Immature natural killer cell (primary cell): ENCODE results near the gene UBASH3A. TPM values are rescaled to one million over a fixed set of nuclear protein-coding genes. Genes with fewer than 3 reads are reported as not detected.

Experiments
- DNase-seq, 3 donors: peaks; one replicate each; pipeline ENCODE4 v3.0.0; 2022; ENCODE audit warnings: mixed read lengths in 1 of 3
- H3K27ac Mint-ChIP-seq, 6 donors: one replicate each; pipeline ENCODE4 v1.8.0; 2020; ENCODE audit warnings: mixed read lengths in 6 of 6, mild to moderate bottlenecking in 5 of 6, inconsistent platforms in 4 of 6, moderate library complexity in 3 of 6
- H3K27me3 Mint-ChIP-seq, 3 donors: one replicate each; pipeline ENCODE4 v1.8.0; 2020 to 2021; ENCODE audit warnings: low read depth in 3 of 3, mild to moderate bottlenecking in 3 of 3, mixed read lengths in 3 of 3, moderate library complexity in 3 of 3, inconsistent platforms in 1 of 3
- H3K36me3 Mint-ChIP-seq, 3 donors: one replicate each; pipeline ENCODE4 v1.8.0; 2020; ENCODE audit warnings: mixed read lengths in 3 of 3, inconsistent platforms in 2 of 3, mild to moderate bottlenecking in 2 of 3
- H3K4me1 Mint-ChIP-seq, 2 donors: one replicate each; pipeline ENCODE4 v1.8.0; 2020; ENCODE audit warnings: inconsistent platforms in 2 of 2, mild to moderate bottlenecking in 2 of 2, mixed read lengths in 2 of 2, moderate library complexity in 1 of 2
- H3K4me3 Mint-ChIP-seq, 5 donors: one replicate each; pipeline ENCODE4 v1.8.0; 2020; ENCODE audit warnings: mild to moderate bottlenecking in 5 of 5, mixed read lengths in 5 of 5, inconsistent platforms in 3 of 5, moderate library complexity in 3 of 5
- H3K9me3 Mint-ChIP-seq, 6 donors: one replicate each; pipeline ENCODE4 v1.8.0; 2020; ENCODE audit warnings: mild to moderate bottlenecking in 6 of 6, mixed read lengths in 6 of 6, inconsistent platforms in 4 of 6, moderate library complexity in 3 of 6
- polyA plus RNA-seq, 3 donors: library from polyadenylated mRNA; unstranded; fragments of 300-500 nt; fragmentation: Illumina TruSeq; gene quantifications; one replicate each; pipeline ENCODE4 v1.2.3, GENCODE V29; 2021

Gene UBASH3A
- polyA plus RNA-seq, 3 donors from 2014 or later = 0.38 to 0.58 TPM; not detected in 1

DNA sequence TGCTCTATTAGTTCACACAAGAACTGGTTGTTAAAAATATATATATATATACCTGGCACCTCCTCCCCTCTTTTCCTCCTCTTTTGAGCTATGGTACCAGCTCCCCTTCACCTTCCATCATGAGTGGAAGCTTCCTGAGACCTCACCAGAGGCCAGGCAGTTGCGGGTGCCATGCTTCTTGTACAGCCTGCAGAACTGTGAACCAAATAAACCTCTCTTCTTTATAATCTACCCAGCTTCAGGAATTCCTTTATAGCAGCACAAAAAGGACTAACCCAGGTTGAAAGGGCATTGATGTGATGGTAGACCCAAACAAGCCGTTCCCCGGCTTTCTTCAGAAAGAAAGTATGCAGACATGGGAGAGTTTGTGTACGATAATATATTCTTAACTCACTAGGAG, 77.5 kb downstream of the UBASH3A start:
- no peak for DNase-seq
- H3K4me3 Mint-ChIP-seq = no peak overlapping the region
- no peaks in the 10 kb centered on the region for H3K4me1 Mint-ChIP-seq
- H3K9me3 Mint-ChIP-seq = no peaks in the 10 kb centered on the region
- H3K27ac Mint-ChIP-seq = no peak overlapping the region
- H3K36me3 Mint-ChIP-seq = no peaks in the 10 kb centered on the region
- H3K27me3 Mint-ChIP-seq = peaks cover 2 to 3% (median 2%) of the 10 kb centered on the region in 3 donors

DNA sequence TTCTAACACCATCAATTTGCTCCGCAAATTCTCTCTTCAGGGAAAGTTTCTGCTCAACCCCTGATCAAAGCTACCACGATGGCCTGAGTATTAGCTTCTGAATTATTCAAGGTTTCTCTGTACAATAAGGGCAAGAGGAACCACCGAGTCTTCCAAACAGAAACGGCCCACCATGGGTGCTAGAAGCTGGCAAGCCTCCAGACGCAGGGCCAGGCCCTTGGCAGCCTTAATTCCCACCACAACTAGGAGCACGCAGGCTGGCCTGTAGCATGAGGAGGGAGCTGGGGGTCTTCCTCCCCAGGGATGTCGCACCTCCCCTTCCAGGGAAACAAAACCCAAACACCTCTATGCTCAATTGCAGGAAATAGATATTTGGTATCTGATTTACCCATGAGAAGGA, 81.3 kb downstream of the UBASH3A start:
- no peaks in the 10 kb centered on the region for H3K36me3 Mint-ChIP-seq
- H3K27ac Mint-ChIP-seq = no peak overlapping the region
- H3K4me1 Mint-ChIP-seq = no peaks in the 10 kb centered on the region
- H3K9me3 Mint-ChIP-seq = no peaks in the 10 kb centered on the region
- H3K27me3 Mint-ChIP-seq = peaks cover 3 to 5% (median 4%) of the 10 kb centered on the region in 3 donors
- no peak overlapping the region for H3K4me3 Mint-ChIP-seq
- no peak for DNase-seq

DNA sequence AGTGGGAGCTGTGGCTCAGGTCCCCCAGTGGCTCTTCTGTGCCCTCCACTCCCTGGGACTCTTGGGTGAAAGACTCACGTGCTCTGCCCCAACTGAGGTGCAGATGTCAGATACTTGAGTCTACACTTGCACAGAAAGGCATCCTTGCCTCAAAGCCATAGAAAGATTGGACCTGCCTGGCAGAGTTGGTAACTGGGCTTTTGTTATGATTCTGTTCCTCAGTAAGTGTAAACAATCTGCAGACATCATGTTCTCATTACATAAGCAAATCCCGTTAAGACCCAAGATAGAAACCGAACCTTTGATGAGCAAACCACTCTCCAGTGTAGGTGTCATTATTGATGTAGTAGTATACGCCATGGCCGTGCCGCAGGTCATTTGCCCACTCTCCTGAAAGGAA, 82.4 kb downstream of the UBASH3A start:
- H3K27ac Mint-ChIP-seq = no peak overlapping the region
- no peak overlapping the region for H3K4me3 Mint-ChIP-seq
- no peak for DNase-seq

DNA sequence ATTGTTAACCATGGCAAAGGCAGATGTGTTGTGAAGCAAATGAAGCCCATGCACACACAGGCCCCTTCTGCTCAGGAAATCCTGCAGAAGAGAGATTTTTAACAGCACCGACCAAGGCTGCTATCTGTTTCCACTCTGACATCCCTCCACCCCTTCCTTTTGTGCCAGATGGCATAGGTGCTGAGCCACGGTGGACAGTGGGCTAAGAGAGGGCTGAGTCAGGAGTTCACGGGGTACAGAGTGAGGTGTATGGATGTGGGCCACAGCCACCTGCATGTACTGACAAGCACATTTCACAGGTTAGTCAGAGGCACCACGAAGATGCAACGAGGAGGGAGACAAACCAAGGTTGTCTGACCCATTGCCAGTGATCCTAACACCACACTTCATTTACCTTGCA, 82.8 kb downstream of the UBASH3A start:
- H3K4me1 Mint-ChIP-seq = no peaks in the 10 kb centered on the region
- no peak overlapping the region for H3K27ac Mint-ChIP-seq
- H3K36me3 Mint-ChIP-seq = no peaks in the 10 kb centered on the region
- H3K9me3 Mint-ChIP-seq = no peaks in the 10 kb centered on the region
- H3K27me3 Mint-ChIP-seq = peaks cover 2 to 5% (median 4%) of the 10 kb centered on the region in 3 donors
- H3K4me3 Mint-ChIP-seq = no peak overlapping the region
- DNase-seq = no peak

More for the DNA sequence above, 82.4 kb downstream of the UBASH3A start:
- Mint-ChIP-seq H3K36me3 (no peaks in the 10 kb centered on the region), H3K9me3 (no peaks in the 10 kb centered on the region), H3K27me3 (peaks cover 2 to 5% (median 4%) of the 10 kb centered on the region in 3 donors), H3K4me1 (no peaks in the 10 kb centered on the region)

DNA sequence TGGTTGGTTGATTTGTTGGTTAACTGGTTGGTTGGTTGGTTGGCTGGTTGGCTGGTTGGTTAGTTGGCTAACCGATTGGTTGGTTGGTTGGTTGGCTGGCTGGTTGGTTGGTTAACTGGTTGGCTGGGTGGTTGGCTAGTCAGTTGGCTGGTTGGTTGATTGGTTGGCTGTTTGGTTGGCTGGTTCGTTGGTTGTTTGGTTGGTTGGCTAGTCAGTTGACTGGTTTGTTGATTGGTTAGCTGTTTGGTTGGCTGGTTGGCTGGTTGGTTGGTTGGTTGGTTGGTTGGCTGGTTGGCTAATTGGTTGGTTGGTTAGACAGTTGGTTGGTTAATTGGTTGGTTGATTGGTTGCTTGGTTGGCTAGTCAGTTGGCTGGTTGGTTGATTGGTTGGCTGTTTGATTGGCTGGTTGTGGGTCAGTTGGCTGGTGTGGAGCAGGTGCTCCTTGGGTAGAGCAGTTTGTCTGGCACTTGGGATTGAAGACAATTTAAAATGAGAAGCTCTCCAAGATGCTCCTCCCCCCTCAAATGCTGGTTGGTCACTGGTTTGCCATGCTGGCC, 85.4 kb downstream of the UBASH3A start:
- Mint-ChIP-seq H3K4me3 (no peak overlapping the region), H3K27me3 (peaks cover 2 to 5% (median 2%) of the 10 kb centered on the region in 3 donors), H3K4me1 (no peaks in the 10 kb centered on the region), H3K36me3 (no peaks in the 10 kb centered on the region), H3K27ac (no peak overlapping the region), H3K9me3 (no peaks in the 10 kb centered on the region)
- no peak for DNase-seq

DNA sequence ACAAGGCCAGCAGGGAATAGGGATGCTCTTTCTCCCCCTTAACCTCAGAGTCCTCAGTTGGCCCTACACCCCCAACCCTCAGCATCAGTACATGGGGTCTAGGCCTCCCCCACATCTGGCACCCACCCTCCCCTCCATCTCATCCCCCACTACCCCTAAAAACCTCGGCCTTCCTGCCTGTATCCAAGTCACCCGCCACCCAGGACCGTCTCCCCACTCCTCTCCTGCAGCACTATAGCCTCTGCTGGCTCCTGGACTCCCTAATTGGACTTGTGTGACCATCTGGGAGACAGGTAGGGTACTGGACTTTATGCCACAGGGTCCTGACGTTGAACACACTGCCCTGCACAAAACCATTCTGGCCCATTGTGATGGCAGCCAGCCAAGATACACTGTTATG, 86.3 kb downstream of the UBASH3A start:
- Mint-ChIP-seq H3K4me1 (no peaks in the 10 kb centered on the region), H3K27ac (no peak overlapping the region), H3K27me3 (peaks cover 2 to 5% (median 2%) of the 10 kb centered on the region in 3 donors), H3K36me3 (no peaks in the 10 kb centered on the region), H3K9me3 (no peaks in the 10 kb centered on the region), H3K4me3 (no peak overlapping the region)
- DNase-seq = no peak

DNA sequence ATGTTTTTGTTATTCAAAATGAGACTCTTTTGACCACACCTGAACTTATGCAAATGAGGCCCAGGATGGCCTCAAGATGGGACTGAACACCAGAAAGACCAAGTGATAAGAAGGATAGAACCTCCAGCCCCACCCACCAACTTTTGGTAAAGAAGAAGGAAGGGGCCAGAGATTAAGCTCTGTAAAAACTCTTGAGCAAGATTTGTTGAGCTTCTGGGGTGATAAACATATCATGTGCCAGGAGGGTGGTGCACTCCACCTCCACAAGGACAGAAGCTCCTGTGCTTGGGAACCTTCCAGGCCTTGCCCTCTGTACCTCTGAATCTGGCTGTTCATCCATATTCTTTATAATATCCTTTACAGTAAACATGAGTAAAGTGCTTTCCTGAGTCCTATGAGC, 87.0 kb downstream of the UBASH3A start:
- Mint-ChIP-seq H3K9me3 (no peaks in the 10 kb centered on the region), H3K4me1 (peaks cover 3 to 4% of the 10 kb centered on the region in 2 donors), H3K4me3 (no peak overlapping the region), H3K27ac (no peak overlapping the region), H3K27me3 (peaks cover 4 to 5% (median 5%) of the 10 kb centered on the region in 3 donors), H3K36me3 (no peaks in the 10 kb centered on the region)
- no peak for DNase-seq

DNA sequence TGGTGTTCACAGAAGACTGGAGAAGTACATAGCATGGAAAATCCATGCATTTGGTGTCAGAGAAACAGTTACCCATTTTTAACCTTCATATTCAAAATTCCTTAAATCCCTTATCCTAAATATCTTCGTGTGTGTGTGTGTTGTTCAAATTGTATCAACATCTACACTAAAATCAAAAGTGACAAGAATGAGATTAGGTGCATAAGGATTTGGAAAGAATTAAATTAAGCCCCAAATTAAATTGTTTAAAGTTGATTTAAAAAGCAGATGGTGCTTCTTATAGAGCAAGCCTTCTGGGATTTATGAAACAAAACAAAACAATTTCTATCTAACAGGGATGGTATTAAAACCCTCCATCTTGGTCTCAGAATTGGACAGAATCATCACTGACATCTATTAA, 87.6 kb downstream of the UBASH3A start:
- no peaks in the 10 kb centered on the region for H3K9me3 Mint-ChIP-seq

DNA sequence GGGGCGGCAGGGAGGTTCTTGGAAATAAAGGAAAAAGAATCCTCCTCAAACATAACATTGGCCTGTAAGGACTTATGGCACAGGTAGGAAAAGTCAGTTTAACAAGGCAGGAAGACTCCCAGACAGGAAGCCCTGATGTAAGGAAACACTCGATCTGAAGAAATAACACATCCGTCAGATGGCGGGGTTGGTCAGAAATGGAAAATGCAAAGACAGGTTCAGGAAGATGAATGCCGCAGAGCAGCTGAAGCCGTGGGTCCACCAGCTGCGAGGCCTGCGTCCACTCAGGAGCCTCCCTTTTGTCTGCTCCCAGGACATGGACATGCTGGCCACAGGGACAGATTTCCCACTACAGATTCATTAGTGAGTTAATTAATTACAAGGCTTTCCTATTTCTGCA, 88.5 kb downstream of the UBASH3A start:
- H3K36me3 Mint-ChIP-seq = no peaks in the 10 kb centered on the region
- H3K27me3 Mint-ChIP-seq = peaks cover 9 to 11% (median 11%) of the 10 kb centered on the region in 3 donors
- no peaks in the 10 kb centered on the region for H3K9me3 Mint-ChIP-seq
- DNase-seq = no peak
- no peak overlapping the region for H3K4me3 Mint-ChIP-seq
- peaks cover 15 to 18% of the 10 kb centered on the region in 2 donors for H3K4me1 Mint-ChIP-seq
- H3K27ac Mint-ChIP-seq = peak overlapping the region in 1 of 6 donors; percentile 5

More for the DNA sequence above, 87.6 kb downstream of the UBASH3A start:
- Mint-ChIP-seq H3K27me3 (peaks cover 9% of the 10 kb centered on the region in 3 donors), H3K27ac (no peak overlapping the region), H3K36me3 (no peaks in the 10 kb centered on the region), H3K4me1 (peaks cover 8 to 9% of the 10 kb centered on the region in 2 donors), H3K4me3 (no peak overlapping the region)
- DNase-seq = no peak

DNA sequence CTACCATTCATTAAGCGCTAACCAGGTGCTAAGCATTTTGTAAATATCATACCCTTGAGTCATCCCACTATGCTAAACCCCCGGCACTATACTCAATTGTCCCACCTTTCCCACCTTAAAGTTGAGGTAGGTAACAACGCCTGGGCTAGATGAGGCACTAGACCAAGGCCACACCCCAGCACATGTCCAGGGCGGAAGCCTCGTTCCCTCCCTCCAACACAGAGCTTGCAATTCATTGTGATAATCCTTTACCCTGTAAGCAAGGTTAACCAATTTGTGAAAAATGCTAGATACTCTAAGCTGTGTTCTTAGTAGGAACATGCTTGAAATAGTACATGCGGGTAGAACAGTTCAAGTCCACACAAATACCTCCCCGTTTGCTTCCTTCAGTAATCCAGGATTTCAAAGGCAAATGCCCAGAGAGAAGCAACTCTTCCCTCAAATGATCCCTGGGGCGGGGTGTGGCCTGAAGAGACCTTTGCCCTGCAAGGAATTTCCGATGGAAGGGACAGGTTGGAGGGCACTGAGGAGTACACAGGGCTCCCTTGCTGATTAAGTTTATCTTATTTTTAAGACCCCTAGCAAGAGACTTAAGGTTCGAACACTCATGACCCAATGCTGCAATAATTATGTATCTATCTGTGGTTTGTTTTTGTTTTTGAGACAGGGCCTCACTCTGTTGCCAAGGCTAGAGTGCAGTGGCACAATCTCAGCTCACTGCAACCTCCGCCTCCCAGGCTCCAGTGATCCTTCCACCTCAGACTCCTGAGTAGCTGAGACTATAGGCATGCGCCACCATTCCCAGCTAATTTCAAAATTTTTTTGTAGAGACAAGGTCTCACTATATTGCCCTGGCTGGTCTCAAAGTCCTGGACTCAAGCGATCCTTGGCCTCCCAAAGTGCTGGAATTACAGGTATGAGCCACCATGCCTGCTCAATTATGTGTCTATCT, 89.7 kb downstream of the UBASH3A start:
- no peaks in the 10 kb centered on the region for H3K36me3 Mint-ChIP-seq

DNA sequence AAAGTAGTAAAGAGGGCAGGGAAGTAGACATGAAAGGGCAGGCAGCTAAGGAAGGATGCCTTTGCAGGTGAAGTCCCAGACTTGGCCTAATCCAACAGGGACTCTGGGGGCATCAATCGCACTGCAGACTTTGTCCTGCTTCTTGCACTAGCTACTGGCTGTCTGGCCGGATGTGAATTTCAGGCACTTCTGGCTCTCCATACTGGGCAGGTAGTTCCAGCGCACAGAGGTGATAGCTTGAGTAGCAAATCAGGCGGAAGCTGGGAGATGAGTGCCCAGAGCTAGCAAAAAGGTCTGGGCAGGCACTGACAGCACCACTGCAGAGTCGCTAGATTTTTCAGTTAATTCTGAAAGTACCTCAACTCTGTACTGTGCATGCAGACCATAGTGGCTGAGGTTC, 91.3 kb downstream of the UBASH3A start:
- Mint-ChIP-seq H3K27me3 (peaks cover 7 to 9% (median 8%) of the 10 kb centered on the region in 3 donors), H3K4me3 (peak overlapping the region in 4 of 5 donors; percentile 84 to 96 (median 90)), H3K27ac (peak overlapping the region in 2 of 6 donors; percentile 42 to 91), H3K9me3 (no peaks in the 10 kb centered on the region), H3K36me3 (no peaks in the 10 kb centered on the region), H3K4me1 (peaks cover 17 to 18% of the 10 kb centered on the region in 2 donors)
- no peak for DNase-seq

More for the DNA sequence above, 89.7 kb downstream of the UBASH3A start:
- Mint-ChIP-seq H3K4me3 (no peak overlapping the region), H3K27me3 (peaks cover 8 to 11% (median 9%) of the 10 kb centered on the region in 3 donors), H3K4me1 (peaks cover 17 to 18% of the 10 kb centered on the region in 2 donors), H3K9me3 (no peaks in the 10 kb centered on the region), H3K27ac (peak overlapping the region in 1 of 6 donors; percentile 5)
- no peak for DNase-seq

DNA sequence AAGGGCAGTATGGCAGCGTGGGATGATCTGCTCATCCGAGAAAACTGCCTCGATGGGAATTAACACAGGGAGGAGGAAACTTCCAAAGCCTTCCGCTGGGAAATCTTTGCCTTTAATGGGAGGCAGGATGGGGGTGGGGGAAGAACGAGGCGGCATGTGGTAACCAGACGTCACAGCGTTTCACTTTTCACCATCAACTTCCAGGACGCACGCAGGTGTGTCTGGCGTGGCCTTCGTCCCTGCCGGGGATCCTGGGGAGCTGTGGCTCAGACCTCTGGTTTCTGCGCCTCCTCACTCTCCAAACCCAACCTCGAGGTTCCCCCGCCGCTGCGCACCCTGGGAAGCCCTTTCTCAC, 92.0 kb downstream of the UBASH3A start:
- Mint-ChIP-seq H3K36me3 (no peaks in the 10 kb centered on the region), H3K9me3 (no peaks in the 10 kb centered on the region), H3K4me3 (peak overlapping the region; percentile 81 to 96 (median 90)), H3K27ac (peak overlapping the region; percentile 74 to 97 (median 88)), H3K4me1 (peaks cover 17 to 18% of the 10 kb centered on the region in 2 donors), H3K27me3 (peaks cover 7 to 9% (median 7%) of the 10 kb centered on the region in 3 donors)
- no peak for DNase-seq

DNA sequence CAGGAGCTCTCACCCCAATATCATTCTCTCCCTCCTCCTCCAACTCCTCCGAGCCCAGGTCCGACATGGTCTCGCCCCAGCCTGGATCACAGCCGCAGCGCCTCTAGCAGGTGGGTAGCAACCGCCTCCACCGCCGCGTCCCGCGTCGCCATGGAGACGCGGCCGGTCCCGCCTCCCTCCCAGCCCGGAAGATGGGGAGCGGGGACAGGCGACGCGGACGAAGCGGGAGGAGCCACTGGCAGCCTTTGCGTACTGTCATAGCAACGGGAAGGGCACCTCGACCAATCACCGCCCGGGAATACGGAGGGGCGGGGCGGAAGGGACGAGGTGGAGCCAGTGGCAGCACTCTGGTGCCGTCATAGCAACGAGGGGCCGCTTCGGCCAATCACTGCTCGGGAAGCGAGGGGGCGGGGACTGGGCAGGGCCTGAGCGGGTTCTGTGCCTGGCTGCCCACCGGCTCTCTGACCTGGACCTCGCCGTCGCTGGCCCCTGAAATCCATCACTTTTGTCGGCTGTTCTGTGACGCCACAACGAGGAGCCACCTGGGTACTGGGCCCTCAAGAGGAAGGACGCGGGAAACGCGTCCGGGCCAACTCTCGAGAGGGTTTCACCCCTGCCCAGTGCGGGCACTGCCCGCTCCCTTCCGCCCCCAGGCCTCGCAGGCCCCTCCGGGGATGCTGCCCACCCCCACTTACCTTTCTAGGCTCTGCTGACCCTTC, 92.6 kb downstream of the UBASH3A start, which contains the start of gene RSPH1:
TSS of gene RSPH1 (minus strand) at position 105 of the 719 bp plus-strand sequence. CDS start at position 67, 38 bp downstream.
- peak; percentile 99 for DNase-seq
- Mint-ChIP-seq H3K9me3 (no peaks in the 10 kb centered on the region), H3K27ac (peak within 1 kb of the TSS; percentile 80 to 97 (median 88)), H3K4me1 (peaks cover 17 to 18% of the 10 kb centered on the region in 2 donors), H3K27me3 (peaks cover 7 to 9% (median 7%) of the 10 kb centered on the region in 3 donors), H3K36me3 (no peaks in the 10 kb centered on the region), H3K4me3 (peak within 1 kb of the TSS; percentile 81 to 96 (median 90))
